RWPE1 (cell line): ENCODE results near the gene ZNF491.
"Not testable (repeated sequence)": the region's sequence is repeated elsewhere in the genome, so short reads cannot be mapped to it uniquely, and the experiment has no call there.

Source experiments
- CTCF ChIA-PET: fragments of 350-600 bp; sonication (Branson Sonifier 250); formaldehyde crosslinking; extraction: SDS; loops from one replicate; lab custom pipeline; 2021; lab: Yijun Ruan, JAX
- POLR2A ChIA-PET: fragments of 400-600 bp; formaldehyde crosslinking; extraction: SDS; loops from one replicate; lab custom pipeline; 2020; ENCODE audit warnings: antibody characterized with exemption; ENCODE audit not compliant: low non-redundant PET; lab: Yijun Ruan, JAX
- DNase-seq: peaks from one replicate; pipeline ENCODE4 v3.0.0; 2012; ENCODE audit warnings: low spot score
- H3K27ac ChIP-seq: fragments of 450-650 bp; 2 replicates; pipeline ENCODE4 v1.5.1; 2017
- CTCF ChIP-seq: fragments of 450-650 bp; conservative IDR thresholded peaks from 2 replicates; pipeline ENCODE4 v1.5.1; 2017; ENCODE audit warnings: low read depth, mild to moderate bottlenecking

ZNF491 gene

GRCh38 chr19:11848200-11848593 is 49.9 kb downstream of the ZNF491 start:
- POLR2A ChIA-PET = no interaction called here
- DNase-seq = no peak
- CTCF ChIA-PET = interaction anchor here (0.9 kb wide), 1 partner anchor 11 kb away, joined by 4 read pairs; no protein-coding TSS in a partner anchor
- H3K27ac ChIP-seq = no peak overlapping the region
- TF ChIP-seq CTCF = no peak

- ChIA-PET POLR2A (no interaction called here), CTCF (interaction anchor here (0.6 kb wide), 1 partner anchor 36 kb away, joined by 4 read pairs; no protein-coding TSS in a partner anchor)
- peak; percentile 62 for DNase-seq
These were observed 50.5 kb downstream of the ZNF491 start, which contains the start of gene ZNF439 for GRCh38 chr19:11848594-11849469. Gene ZNF439, plus strand, starts transcription at chr19:11848726. Its CDS starts 142 bp downstream, at chr19:11848868.

GRCh38 chr19:11850289-11850688 is 52.0 kb downstream of the ZNF491 start:
- DNase-seq, H3K27ac ChIP-seq, POLR2A ChIA-PET: not testable (repeated sequence)
- CTCF ChIA-PET = interaction anchor here (0.7 kb wide), 1 partner anchor 609 kb away, joined by 3 read pairs; no protein-coding TSS in a partner anchor

More at GRCh38 chr19:11848594-11849469, 50.5 kb downstream of the ZNF491 start, which contains the start of gene ZNF439:
- H3K27ac ChIP-seq = no peak within 1 kb of the TSS
- no peak for TF ChIP-seq CTCF

- no peak for DNase-seq
- TF ChIP-seq CTCF = no peak
- no peak overlapping the region for H3K27ac ChIP-seq
- POLR2A ChIA-PET = no interaction called here
- CTCF ChIA-PET = no interaction called here
These were observed 55.0 kb downstream of the ZNF491 start for GRCh38 chr19:11853358-11853757.

GRCh38 chr19:11856596-11857250 is 58.4 kb downstream of the ZNF491 start:
- no peak for TF ChIP-seq CTCF
- CTCF ChIA-PET = interaction anchor here (1.1 kb wide), 1 partner anchor 59 kb away, joined by 5 read pairs; the partner anchor contains the start of gene ZNF491
- POLR2A ChIA-PET = no interaction called here
- H3K27ac ChIP-seq = no peak overlapping the region
- no peak for DNase-seq
